Measurements from ENCODE around the gene CD274.

GRCh38 chr9:5408596-5408995, 41.7 kb upstream of the CD274 start:
- TF ChIP-seq CTCF (IDR thresholded peaks at IDR 0.05) (no peak), POLR2A (IDR thresholded peaks at IDR 0.05) (no peak), POLR2AphosphoS5 (IDR thresholded peaks at IDR 0.05; ENCODE audit: insufficient read depth in 1 of 2, low read depth in 1 of 2) (no peak)

Measured in vagina (tissue), 2 donors.